Gastroesophageal sphincter (tissue), 3 donors: Measurements from ENCODE around the gene HS6ST2.

Source experiments
- POLR2A ChIP-seq, 2 donors: fragments of 450-650 bp; IDR thresholded peaks; one replicate each; pipeline ENCODE4 v1.6.1; 2017; ENCODE audit warnings: antibody characterized with exemption in 2 of 2, mild to moderate bottlenecking in 2 of 2, moderate library complexity in 1 of 2
- POLR2AphosphoS5 ChIP-seq: sonication (generic); formaldehyde crosslinking; IDR thresholded peaks from one replicate; pipeline ENCODE4 v1.6.1; 2017; ENCODE audit warnings: antibody characterized with exemption
- TF ChIP-seq, protein P1 (sequence below), 4 experiments: fragments of 200-600 bp in 2 of 4; fragments of 450-650 bp in 2 of 4; sonication (generic) in 1 of 4; IDR thresholded peaks; one replicate each; pipeline ENCODE4 v1.5.1; 2017 to 2019; ENCODE audit warnings: antibody characterized with exemption in 4 of 4, mild to moderate bottlenecking in 2 of 4, moderate library complexity in 2 of 4

DNA sequence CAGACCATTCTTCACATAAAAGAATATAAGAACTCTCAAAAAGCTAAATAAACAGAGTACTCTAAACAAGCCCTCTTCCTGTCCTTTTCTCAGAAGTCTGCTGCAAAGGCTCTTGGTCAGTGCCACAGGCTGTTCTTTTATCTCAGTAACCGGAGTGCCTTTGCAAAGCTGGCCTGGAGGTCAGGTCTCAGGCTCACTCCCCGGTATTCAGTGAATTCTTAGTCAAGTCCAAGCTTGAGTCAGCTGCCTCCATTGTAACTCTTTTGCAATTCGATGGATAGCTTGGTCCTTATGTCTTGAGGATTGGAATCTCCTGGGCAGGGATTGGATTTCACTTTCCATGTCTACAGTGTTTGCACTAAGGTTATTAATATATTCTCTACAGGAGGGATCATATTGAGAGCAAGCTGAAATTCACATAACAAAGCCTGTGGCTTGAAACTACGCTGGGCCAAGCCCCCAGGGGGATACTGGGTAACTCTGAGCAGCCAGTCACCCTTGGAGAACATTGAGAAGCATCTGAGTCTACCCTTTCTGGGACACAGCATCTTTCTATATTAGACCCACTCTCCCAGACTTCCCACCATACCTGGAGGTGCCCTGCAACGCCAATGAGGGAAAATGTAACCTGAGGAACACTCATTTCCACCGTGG lies 10.0 kb upstream of the HS6ST2 start:
- TF ChIP-seq POLR2AphosphoS5 (no peak), POLR2A (IDR thresholded peaks at IDR 0.05) (no peak)
- TF ChIP-seq, protein P1, sequence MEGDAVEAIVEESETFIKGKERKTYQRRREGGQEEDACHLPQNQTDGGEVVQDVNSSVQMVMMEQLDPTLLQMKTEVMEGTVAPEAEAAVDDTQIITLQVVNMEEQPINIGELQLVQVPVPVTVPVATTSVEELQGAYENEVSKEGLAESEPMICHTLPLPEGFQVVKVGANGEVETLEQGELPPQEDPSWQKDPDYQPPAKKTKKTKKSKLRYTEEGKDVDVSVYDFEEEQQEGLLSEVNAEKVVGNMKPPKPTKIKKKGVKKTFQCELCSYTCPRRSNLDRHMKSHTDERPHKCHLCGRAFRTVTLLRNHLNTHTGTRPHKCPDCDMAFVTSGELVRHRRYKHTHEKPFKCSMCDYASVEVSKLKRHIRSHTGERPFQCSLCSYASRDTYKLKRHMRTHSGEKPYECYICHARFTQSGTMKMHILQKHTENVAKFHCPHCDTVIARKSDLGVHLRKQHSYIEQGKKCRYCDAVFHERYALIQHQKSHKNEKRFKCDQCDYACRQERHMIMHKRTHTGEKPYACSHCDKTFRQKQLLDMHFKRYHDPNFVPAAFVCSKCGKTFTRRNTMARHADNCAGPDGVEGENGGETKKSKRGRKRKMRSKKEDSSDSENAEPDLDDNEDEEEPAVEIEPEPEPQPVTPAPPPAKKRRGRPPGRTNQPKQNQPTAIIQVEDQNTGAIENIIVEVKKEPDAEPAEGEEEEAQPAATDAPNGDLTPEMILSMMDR (IDR thresholded peaks at IDR 0.05) = no peak
